ENCODE data around the gene PKNOX2. TPM values are rescaled to one million over a fixed set of nuclear protein-coding genes. Genes with fewer than 3 reads are reported as not detected.

PKNOX2 gene
- total RNA-seq, 2 experiments from 2014 or later = not detected

GRCh38 chr11:125314276-125315078, 149.9 kb downstream of the PKNOX2 start:
- Histone ChIP-seq H3K4me1 (ENCODE audit: insufficient read depth, low read length, poor library complexity, severe bottlenecking) (no peaks in the 10 kb centered on the region), H3K79me2 (ENCODE audit: insufficient read depth, low read depth, low read length) (no peaks in the 10 kb centered on the region), H3K9me3 (ENCODE audit: low read length) (no peaks in the 10 kb centered on the region), H2AFZ (ENCODE audit: low read length) (no peak overlapping the region), H3K4me3 (ENCODE audit: low read depth, low read length, poor library complexity, severe bottlenecking) (no peak overlapping the region), H3K9me2 (ENCODE audit: insufficient read depth, low read length) (no peaks in the 10 kb centered on the region), H3K36me3 (ENCODE audit: insufficient read depth, low read length) (no peaks in the 10 kb centered on the region), H4K20me1 (ENCODE audit: insufficient read depth, low read length) (no peaks in the 10 kb centered on the region), H3K4me2 (ENCODE audit: low read length) (no peak overlapping the region), H3K27ac (ENCODE audit: low read depth, low read length, poor library complexity, severe bottlenecking) (no peak overlapping the region)
- intact Hi-C loops (cut with micrococcal nuclease; ENCODE audit: unreplicated experiment) = no loop called here
- POLR2A ChIA-PET = no interaction called here
- no peak for TF ChIP-seq EZH2phosphoT487 (IDR thresholded peaks at IDR 0.05; ENCODE audit: borderline replicate concordance, low read depth, low read length)
- DNase-seq (ENCODE audit: low spot score) = no peak
- BruUV-seq (replicated peaks) = no TSS peak
- CTCF ChIA-PET (ENCODE audit: unreplicated experiment) = no interaction called here

DNA sequence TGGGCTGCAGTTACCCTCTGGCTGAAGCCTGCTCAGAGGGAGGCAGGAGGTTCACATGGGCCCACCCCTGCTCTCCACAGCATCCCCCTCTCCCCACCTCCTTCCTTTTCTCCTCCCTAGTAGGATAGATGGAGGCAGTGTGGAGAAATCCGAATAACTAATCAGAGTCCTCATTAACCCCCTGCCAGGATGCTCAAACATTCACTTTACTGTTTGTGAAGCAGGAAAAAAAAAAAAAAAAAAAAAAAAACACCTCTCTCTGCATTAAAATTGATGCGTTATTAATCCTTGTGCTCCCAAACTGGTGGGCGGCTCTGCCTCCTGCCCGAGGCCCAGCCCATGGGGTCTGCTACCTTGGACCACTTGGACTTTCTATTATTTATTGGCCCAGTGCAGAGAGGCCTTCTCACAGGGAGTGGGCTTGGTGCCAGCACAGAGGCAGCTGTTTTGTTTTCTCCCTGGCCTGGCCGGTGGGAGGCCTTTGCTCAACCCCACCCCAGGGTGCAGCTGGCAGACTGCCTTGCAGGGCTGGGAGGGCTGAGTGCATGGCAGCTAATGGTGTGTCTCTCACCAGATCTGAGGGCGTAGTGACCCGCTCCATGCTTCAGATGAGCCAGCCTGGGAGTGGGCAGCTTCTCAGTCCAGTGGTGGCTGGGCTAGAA, 150.7 kb downstream of the PKNOX2 start:
- Histone ChIP-seq H3K9me3 (ENCODE audit: low read length) (no peaks in the 10 kb centered on the region), H3K4me1 (ENCODE audit: insufficient read depth, low read length, poor library complexity, severe bottlenecking) (no peaks in the 10 kb centered on the region), H3K36me3 (ENCODE audit: insufficient read depth, low read length) (no peaks in the 10 kb centered on the region), H3K4me2 (ENCODE audit: low read length) (no peak overlapping the region), H3K27ac (ENCODE audit: low read depth, low read length, poor library complexity, severe bottlenecking) (no peak overlapping the region), H4K20me1 (ENCODE audit: insufficient read depth, low read length) (no peaks in the 10 kb centered on the region), H3K4me3 (ENCODE audit: low read depth, low read length, poor library complexity, severe bottlenecking) (no peak overlapping the region), H3K79me2 (ENCODE audit: insufficient read depth, low read depth, low read length) (no peaks in the 10 kb centered on the region), H3K9me2 (ENCODE audit: insufficient read depth, low read length) (no peaks in the 10 kb centered on the region), H2AFZ (ENCODE audit: low read length) (no peak overlapping the region)
- POLR2A ChIA-PET = no interaction called here
- CTCF ChIA-PET (ENCODE audit: unreplicated experiment) = no interaction called here
- intact Hi-C loops (cut with micrococcal nuclease; ENCODE audit: unreplicated experiment) = no loop called here
- BruUV-seq (replicated peaks) = no TSS peak
- TF ChIP-seq CTCF (conservative IDR thresholded peaks at IDR 0.05; ENCODE audit: low read length) (no peak), EZH2phosphoT487 (IDR thresholded peaks at IDR 0.05; ENCODE audit: borderline replicate concordance, low read depth, low read length) (no peak)
- no peak for DNase-seq (ENCODE audit: low spot score)

DNA sequence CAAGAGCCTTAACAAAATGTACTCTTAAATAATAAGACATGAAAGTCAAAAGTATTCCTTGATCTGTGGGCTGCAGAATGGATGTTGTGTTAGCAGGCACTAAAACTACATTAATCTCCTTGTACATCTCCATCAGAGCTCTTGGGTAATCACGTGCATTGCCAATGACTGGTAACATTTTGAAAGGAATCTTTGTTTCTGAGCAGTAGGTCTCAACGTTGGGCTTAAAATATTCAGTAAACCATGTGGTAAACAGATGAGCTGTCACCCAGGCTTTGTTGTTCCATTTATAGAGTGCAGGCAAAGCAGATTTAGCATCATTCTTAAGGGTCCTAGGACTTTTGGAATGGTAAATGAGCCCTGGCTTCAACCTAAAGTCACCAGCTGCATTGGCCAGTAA, 152.9 kb downstream of the PKNOX2 start:
- Histone ChIP-seq H2AFZ (ENCODE audit: low read length) (no peak overlapping the region), H3K4me1 (ENCODE audit: insufficient read depth, low read length, poor library complexity, severe bottlenecking) (no peaks in the 10 kb centered on the region), H3K4me2 (ENCODE audit: low read length) (no peak overlapping the region), H4K20me1 (ENCODE audit: insufficient read depth, low read length) (no peaks in the 10 kb centered on the region), H3K9me3 (ENCODE audit: low read length) (no peaks in the 10 kb centered on the region), H3K79me2 (ENCODE audit: insufficient read depth, low read depth, low read length) (no peaks in the 10 kb centered on the region), H3K9me2 (ENCODE audit: insufficient read depth, low read length) (no peaks in the 10 kb centered on the region), H3K4me3 (ENCODE audit: low read depth, low read length, poor library complexity, severe bottlenecking) (no peak overlapping the region), H3K36me3 (ENCODE audit: insufficient read depth, low read length) (no peaks in the 10 kb centered on the region), H3K27ac (ENCODE audit: low read depth, low read length, poor library complexity, severe bottlenecking) (no peak overlapping the region)
- TF ChIP-seq EZH2phosphoT487 (IDR thresholded peaks at IDR 0.05; ENCODE audit: borderline replicate concordance, low read depth, low read length) (no peak), CTCF (conservative IDR thresholded peaks at IDR 0.05; ENCODE audit: low read length) (no peak)
- no TSS peak for BruUV-seq (replicated peaks)
- no peak for DNase-seq (ENCODE audit: low spot score)
- CTCF ChIA-PET (ENCODE audit: unreplicated experiment) = no interaction called here
- intact Hi-C loops (cut with micrococcal nuclease; ENCODE audit: unreplicated experiment) = no loop called here
- POLR2A ChIA-PET = interaction anchor here (0.7 kb wide), 1 partner anchor 360 kb away, joined by 3 read pairs; no protein-coding TSS in a partner anchor

All from OCI-LY7 (cell line).